Epithelial cell of esophagus (primary cell): ENCODE results near the gene PARD3.

ENCODE experiments used
- DNase-seq: peaks from one replicate; pipeline ENCODE4 v3.0.0; 2010; ENCODE audit warnings: low read depth
- H3K4me3 ChIP-seq: 2 replicates; pipeline ENCODE4 v1.5.1; 2011; ENCODE audit warnings: mild to moderate bottlenecking, low read length, control low read depth
- CTCF ChIP-seq: IDR thresholded peaks from 2 replicates; pipeline ENCODE4 v1.5.1; 2011; ENCODE audit warnings: low read depth, mild to moderate bottlenecking, low read length, control low read depth, inconsistent platforms; ENCODE audit not compliant: insufficient read depth; ENCODE audit errors: missing control alignments

Gene PARD3

DNA sequence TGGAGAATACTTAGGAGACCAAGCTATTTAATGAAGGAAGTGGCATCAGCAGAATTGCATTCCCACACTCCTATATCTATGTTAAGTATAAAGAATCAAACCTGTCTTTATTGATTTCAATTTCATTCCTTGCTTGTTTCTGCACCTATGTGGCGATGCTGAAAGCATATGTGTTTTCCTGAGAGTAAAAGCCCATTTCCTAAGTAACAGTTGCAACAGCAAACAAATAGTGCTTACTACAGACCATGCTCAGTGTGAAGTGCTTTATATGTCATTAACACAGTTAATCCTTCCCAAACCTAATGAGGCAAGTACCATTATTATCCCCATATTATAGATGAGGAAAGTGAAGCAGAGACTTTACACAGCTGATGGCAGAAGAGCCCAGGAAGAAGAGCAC is 552.1 kb downstream of the PARD3 start:
- no peak for DNase-seq
- no peak overlapping the region for H3K4me3 ChIP-seq
- TF ChIP-seq CTCF: no peak

GRCh38 chr10:34260904-34261303 is 554.2 kb downstream of the PARD3 start:
- TF ChIP-seq CTCF: no peak
- no peak overlapping the region for H3K4me3 ChIP-seq
- no peak for DNase-seq

DNA sequence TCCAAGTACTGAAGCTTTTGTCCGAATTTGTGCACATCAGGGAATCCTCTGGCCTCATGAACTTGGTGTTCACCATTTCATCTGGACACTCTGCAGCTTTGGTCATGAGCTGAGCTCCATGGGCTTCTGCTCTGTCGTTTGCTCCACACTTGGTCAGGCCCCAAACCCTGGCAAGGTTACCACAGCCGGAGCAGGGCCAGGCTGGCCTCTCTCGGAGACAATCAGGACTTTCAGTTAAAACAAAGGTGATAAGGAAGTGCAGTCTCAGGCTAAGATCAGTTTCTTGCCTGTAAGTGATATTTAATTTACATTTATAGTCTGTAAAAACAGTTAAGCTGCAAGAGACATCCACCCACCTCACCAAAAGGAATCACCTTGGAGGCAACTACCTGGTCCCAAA is 558.9 kb downstream of the PARD3 start:
- no peak for TF ChIP-seq CTCF
- no peak overlapping the region for H3K4me3 ChIP-seq
- DNase-seq: no peak

GRCh38 chr10:34255035-34255434 is 560.1 kb downstream of the PARD3 start:
- TF ChIP-seq CTCF: no peak
- DNase-seq: no peak
- no peak overlapping the region for H3K4me3 ChIP-seq

DNA sequence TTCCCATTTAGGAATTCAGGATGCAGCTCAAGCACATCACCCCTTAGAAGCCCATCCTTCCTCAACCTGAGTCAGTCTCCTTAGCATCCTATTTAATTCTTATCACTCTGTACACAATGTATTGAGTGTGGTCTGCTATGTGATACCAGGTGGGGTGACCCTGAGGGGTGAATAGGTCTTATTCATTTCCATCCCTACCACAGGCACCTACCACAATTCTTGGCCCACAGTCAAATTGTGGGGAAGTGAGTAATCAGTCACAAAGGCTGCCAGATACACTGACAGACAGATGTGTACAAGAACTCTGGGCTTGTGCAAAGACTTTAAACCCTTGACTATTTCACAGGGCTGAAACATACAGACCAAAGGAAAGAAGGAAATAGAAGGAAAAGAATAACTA is 560.5 kb downstream of the PARD3 start:
- DNase-seq: peak; percentile 86
- no peak overlapping the region for H3K4me3 ChIP-seq
- no peak for TF ChIP-seq CTCF

DNA sequence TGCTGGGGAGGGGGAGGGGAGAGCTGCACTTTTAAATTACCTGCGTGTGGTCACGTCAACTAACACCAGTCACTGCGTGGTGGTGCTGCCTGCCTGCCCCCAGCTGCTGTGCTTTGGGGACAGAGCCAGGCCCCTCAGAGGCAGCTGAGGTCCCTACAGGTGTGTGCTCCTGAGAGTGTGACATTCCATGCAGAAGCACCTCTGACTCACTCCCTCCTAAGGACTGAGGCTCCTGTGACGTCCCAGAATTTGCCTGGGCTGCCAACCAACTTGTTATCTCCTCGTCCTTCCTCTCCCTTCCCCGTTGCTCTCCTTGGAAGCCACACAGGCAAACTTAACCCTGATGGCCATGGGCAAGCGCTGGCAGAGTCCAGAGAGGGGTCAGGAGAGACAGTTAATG is 563.0 kb downstream of the PARD3 start:
- no peak overlapping the region for H3K4me3 ChIP-seq
- peak; percentile 16 for DNase-seq
- no peak for TF ChIP-seq CTCF

DNA sequence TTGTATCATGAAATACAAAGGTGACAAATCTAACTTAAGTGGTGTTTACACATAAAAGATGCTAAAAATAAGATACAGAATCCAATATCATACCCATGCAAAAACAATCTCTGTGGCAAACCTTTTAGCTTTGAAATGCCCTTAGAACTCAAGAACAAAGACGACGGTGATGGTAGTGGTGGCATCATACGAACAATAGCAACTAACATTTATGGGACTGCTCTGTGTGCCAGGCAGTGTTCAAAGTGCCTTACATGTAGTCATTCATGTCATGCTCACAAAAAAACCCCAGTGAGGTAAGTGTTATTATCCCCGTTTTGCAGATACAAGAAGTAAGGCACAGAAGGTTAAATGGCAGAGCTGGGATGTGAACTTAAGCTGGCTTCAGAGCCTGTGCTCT is 563.9 kb downstream of the PARD3 start:
- H3K4me3 ChIP-seq: no peak overlapping the region
- TF ChIP-seq CTCF: no peak
- DNase-seq: no peak
